ENCODE measurements around the gene RBM38. TPM values are rescaled to one million over a fixed set of nuclear protein-coding genes. Genes with fewer than 3 reads are reported as not detected.

RBM38 gene
- total and polyA plus RNA-seq, 9 of the 15 experiments (the other 6 are each of a cell fraction or from before 2014, with no cell fraction given), result 0.28 to 82.4 (median 33.2) TPM

- peaks cover 4% of the 10 kb centered on the region for H3K9me1 ChIP-seq (ENCODE audit: control insufficient read depth, insufficient read depth, low read length)
- FAIRE-seq (no peak), DNase-seq (ENCODE audit: extremely low read depth in 1 of 4, low spot score in 3 of 4) (no peak), ATAC-seq (no peak)
- H3K4me3 ChIP-seq, result no peak overlapping the region
- BruUV-seq (replicated peaks), result no TSS peak
- ChIA-PET CTCF (ENCODE audit: low intra/inter-chr PET ratio) (interaction anchor here (1.2 to 2.3 kb wide), 2 partner anchors 107 to 126 kb away, joined by 3 to 9 read pairs; no protein-coding TSS in a partner anchor), POLR2A (interaction anchor here (0.7 to 1.6 kb wide), 3 partner anchors 18 to 94 kb away, joined by 3 to 4 read pairs (median 3); no protein-coding TSS in a partner anchor)
- H3K4me2 ChIP-seq (ENCODE audit: insufficient read depth, low read length), result no peak overlapping the region
- intact Hi-C loops (cut with micrococcal nuclease) (no loop called here), in situ Hi-C loops (cut with MboI) (loop anchor here (5.0 to 25.0 kb wide), 3 partner anchors 104 to 824 kb away; no protein-coding TSS in a partner anchor)
- H3K79me2 ChIP-seq (ENCODE audit: control insufficient read depth, insufficient read depth, low read length), result peaks cover 16% of the 10 kb centered on the region
- H3K4me1 ChIP-seq (replicated peaks in 1 of 2; ENCODE audit: control insufficient read depth in 2 of 2, insufficient read depth in 2 of 2, low read length in 2 of 2), result peaks cover 28 to 46% of the 10 kb centered on the region in 2 experiments
- peaks cover 10% of the 10 kb centered on the region for H4K20me1 ChIP-seq (replicated peaks; ENCODE audit: control insufficient read depth, insufficient read depth, low read length)
- no peaks in the 10 kb centered on the region for H3K9me3 ChIP-seq (replicated peaks; ENCODE audit: control insufficient read depth, insufficient read depth, low read depth, low read length)
- no peak overlapping the region for H2AFZ ChIP-seq (ENCODE audit: low read depth, low read length)
- peak overlapping the region in 1 of 2 experiments; percentile 64; a peak in 1 of 4 replicates for H3K9ac ChIP-seq (ENCODE audit: insufficient read depth in 1 of 2, low read depth in 2 of 2, low read length in 2 of 2)
- no peak overlapping the region for H3K27ac ChIP-seq (ENCODE audit: extremely low read depth, low read depth, low read length)
- peaks cover 9% of the 10 kb centered on the region; the same call in 2 of the 3 replicates for H3K36me3 ChIP-seq (ENCODE audit: control insufficient read depth, insufficient read depth, low read length)
- 94% methylated on average over 7 of the region's 7 CpGs for WGBS (ENCODE audit: insufficient coverage, low coverage, missing lambda C conversion rate)
- no peaks in the 10 kb centered on the region for H3K27me3 ChIP-seq (ENCODE audit: control insufficient read depth in 2 of 2, insufficient read depth in 2 of 2, low read length in 2 of 2)
- TF ChIP-seq MTF1 (CRISPR knock-in tag; IDR thresholded peaks at IDR 0.05; ENCODE audit: borderline replicate concordance) (no peak), NFIX (CRISPR knock-in tag; IDR thresholded peaks at IDR 0.05; ENCODE audit: low read depth) (no peak), SMARCE1 (IDR thresholded peaks at IDR 0.05) (no peak), CSDE1 (IDR thresholded peaks at IDR 0.05) (no peak), FOXM1 (IDR thresholded peaks at IDR 0.05; ENCODE audit: low read depth) (no peak), FOXM1 (CRISPR knock-in tag; IDR thresholded peaks at IDR 0.05; ENCODE audit: low read depth) (no peak), ZNF232 (CRISPR knock-in tag; IDR thresholded peaks at IDR 0.05) (no peak), ZNF316 (IDR thresholded peaks at IDR 0.05) (no peak), SPI1 (IDR thresholded peaks at IDR 0.05; ENCODE audit: borderline replicate concordance, low read depth, low read length) (no peak), ZNF512 (tag; IDR thresholded peaks at IDR 0.05) (no peak), ARID3B (CRISPR knock-in tag; IDR thresholded peaks at IDR 0.05; ENCODE audit: borderline replicate concordance) (no peak), MXI1 (IDR thresholded peaks at IDR 0.05; ENCODE audit: low read depth, low read length) (no peak), ZBTB2 (IDR thresholded peaks at IDR 0.05) (no peak), NFYB (IDR thresholded peaks at IDR 0.05; ENCODE audit: extremely low read depth, insufficient read length) (no peak)
Measured at GRCh38 chr20:57387945-57388371, 3.2 kb upstream of the RBM38 start.
